ENCODE data around the gene EPB41L1. TPM values are rescaled to one million over a fixed set of nuclear protein-coding genes. Genes with fewer than 3 reads are reported as not detected.

Gene EPB41L1
- total and polyA plus RNA-seq, 5 donors from 2014 or later = 0.54 TPM; not detected in 4

- H3K9me3 Mint-ChIP-seq = peaks cover 0 to 4% (median 0%) of the 10 kb centered on the region in 7 donors
- no peak for DNase-seq
- no peak overlapping the region for H3K27ac Mint-ChIP-seq
- Histone ChIP-seq H3K4me1 (ENCODE audit: control insufficient read depth, insufficient read depth, low read length, poor library complexity, severe bottlenecking) (no peaks in the 10 kb centered on the region), H3K27ac (ENCODE audit: insufficient read depth, low read length, poor library complexity, severe bottlenecking) (no peak overlapping the region), H3K27me3 (ENCODE audit: control insufficient read depth, insufficient read depth, low read length) (no peaks in the 10 kb centered on the region), H3K4me3 (ENCODE audit: low read depth, low read length) (no peak overlapping the region), H3K36me3 (ENCODE audit: control insufficient read depth, insufficient read depth, low read length) (peaks cover 22% of the 10 kb centered on the region), H3K9me3 (ENCODE audit: control insufficient read depth in 2 of 2, low read length in 2 of 2) (no peaks in the 10 kb centered on the region)
- peaks cover 17% of the 10 kb centered on the region for H3K36me3 Mint-ChIP-seq
- H3K27me3 Mint-ChIP-seq = peaks cover 5% of the 10 kb centered on the region
- no peak overlapping the region for H3K4me3 Mint-ChIP-seq
- H3K4me1 Mint-ChIP-seq = no peaks in the 10 kb centered on the region
- no peak for ATAC-seq (ENCODE audit: low read depth in 2 of 2)
Observed at GRCh38 chr20:36260316-36260715, 105.8 kb downstream of the EPB41L1 start.

GRCh38 chr20:36261389-36262105, 107.0 kb downstream of the EPB41L1 start:
- Mint-ChIP-seq H3K4me3 (no peak overlapping the region), H3K4me1 (no peaks in the 10 kb centered on the region), H3K27ac (peak overlapping the region in 1 of 3 donors; percentile 17), H3K27me3 (peaks cover 5% of the 10 kb centered on the region), H3K36me3 (peaks cover 7% of the 10 kb centered on the region), H3K9me3 (peaks cover 0 to 4% (median 0%) of the 10 kb centered on the region in 7 donors)
- H3K4me3 ChIP-seq (ENCODE audit: low read depth, low read length) = no peak overlapping the region
- H3K27me3 ChIP-seq (ENCODE audit: control insufficient read depth, insufficient read depth, low read length) = no peaks in the 10 kb centered on the region
- no peak for ATAC-seq (ENCODE audit: low read depth in 2 of 2)
- H3K4me1 ChIP-seq (ENCODE audit: control insufficient read depth, insufficient read depth, low read length, poor library complexity, severe bottlenecking) = no peaks in the 10 kb centered on the region
- DNase-seq = no peak
- peaks cover 10% of the 10 kb centered on the region for H3K36me3 ChIP-seq (ENCODE audit: control insufficient read depth, insufficient read depth, low read length)
- H3K27ac ChIP-seq (ENCODE audit: insufficient read depth, low read length, poor library complexity, severe bottlenecking) = no peak overlapping the region
- no peaks in the 10 kb centered on the region for H3K9me3 ChIP-seq (ENCODE audit: control insufficient read depth in 2 of 2, low read length in 2 of 2)

- Histone ChIP-seq H3K27me3 (ENCODE audit: control insufficient read depth, insufficient read depth, low read length) (no peaks in the 10 kb centered on the region), H3K4me3 (ENCODE audit: low read depth, low read length) (no peak overlapping the region), H3K4me1 (ENCODE audit: control insufficient read depth, insufficient read depth, low read length, poor library complexity, severe bottlenecking) (no peaks in the 10 kb centered on the region), H3K27ac (ENCODE audit: insufficient read depth, low read length, poor library complexity, severe bottlenecking) (no peak overlapping the region), H3K36me3 (ENCODE audit: control insufficient read depth, insufficient read depth, low read length) (peaks cover 3% of the 10 kb centered on the region), H3K9me3 (ENCODE audit: control insufficient read depth in 2 of 2, low read length in 2 of 2) (no peaks in the 10 kb centered on the region)
- Mint-ChIP-seq H3K9me3 (peaks cover 0 to 4% (median 0%) of the 10 kb centered on the region in 7 donors), H3K27ac (no peak overlapping the region), H3K27me3 (peaks cover 5% of the 10 kb centered on the region), H3K4me1 (no peaks in the 10 kb centered on the region), H3K36me3 (no peaks in the 10 kb centered on the region), H3K4me3 (no peak overlapping the region)
- ATAC-seq (ENCODE audit: low read depth in 2 of 2) (no peak), DNase-seq (no peak)
Observed at GRCh38 chr20:36262440-36262839, 107.9 kb downstream of the EPB41L1 start.

- Mint-ChIP-seq H3K4me3 (no peak overlapping the region), H3K4me1 (no peaks in the 10 kb centered on the region), H3K27ac (no peak overlapping the region), H3K36me3 (no peaks in the 10 kb centered on the region), H3K9me3 (peaks cover 0 to 3% (median 0%) of the 10 kb centered on the region in 7 donors), H3K27me3 (peaks cover 5% of the 10 kb centered on the region)
- H3K9me3 ChIP-seq (ENCODE audit: control insufficient read depth in 2 of 2, low read length in 2 of 2) = no peaks in the 10 kb centered on the region
- H3K27me3 ChIP-seq (ENCODE audit: control insufficient read depth, insufficient read depth, low read length) = no peaks in the 10 kb centered on the region
- no peak overlapping the region for H3K4me3 ChIP-seq (ENCODE audit: low read depth, low read length)
- no peaks in the 10 kb centered on the region for H3K4me1 ChIP-seq (ENCODE audit: control insufficient read depth, insufficient read depth, low read length, poor library complexity, severe bottlenecking)
- ATAC-seq (ENCODE audit: low read depth in 2 of 2) (no peak), DNase-seq (no peak)
- H3K27ac ChIP-seq (ENCODE audit: insufficient read depth, low read length, poor library complexity, severe bottlenecking) = no peak overlapping the region
- H3K36me3 ChIP-seq (ENCODE audit: control insufficient read depth, insufficient read depth, low read length) = no peaks in the 10 kb centered on the region
Observed at GRCh38 chr20:36264426-36265246, 110.1 kb downstream of the EPB41L1 start.

GRCh38 chr20:36266189-36266588, 111.6 kb downstream of the EPB41L1 start:
- peaks cover 0 to 3% (median 0%) of the 10 kb centered on the region in 7 donors for H3K9me3 Mint-ChIP-seq
- no peaks in the 10 kb centered on the region for H3K4me1 Mint-ChIP-seq
- H3K27ac ChIP-seq (ENCODE audit: insufficient read depth, low read length, poor library complexity, severe bottlenecking) = no peak overlapping the region
- DNase-seq (no peak), ATAC-seq (ENCODE audit: low read depth in 2 of 2) (no peak)
- no peak overlapping the region for H3K4me3 ChIP-seq (ENCODE audit: low read depth, low read length)
- H3K27ac Mint-ChIP-seq = no peak overlapping the region
- no peaks in the 10 kb centered on the region for H3K27me3 Mint-ChIP-seq
- no peaks in the 10 kb centered on the region for H3K4me1 ChIP-seq (ENCODE audit: control insufficient read depth, insufficient read depth, low read length, poor library complexity, severe bottlenecking)
- H3K4me3 Mint-ChIP-seq = no peak overlapping the region
- no peaks in the 10 kb centered on the region for H3K36me3 ChIP-seq (ENCODE audit: control insufficient read depth, insufficient read depth, low read length)
- H3K9me3 ChIP-seq (ENCODE audit: control insufficient read depth in 2 of 2, low read length in 2 of 2) = no peaks in the 10 kb centered on the region
- H3K36me3 Mint-ChIP-seq = no peaks in the 10 kb centered on the region
- H3K27me3 ChIP-seq (ENCODE audit: control insufficient read depth, insufficient read depth, low read length) = no peaks in the 10 kb centered on the region

GRCh38 chr20:36267605-36268381, 113.3 kb downstream of the EPB41L1 start:
- H3K36me3 Mint-ChIP-seq = no peaks in the 10 kb centered on the region

GRCh38 chr20:36268440-36269342, 114.2 kb downstream of the EPB41L1 start:
- Histone ChIP-seq H3K9me3 (ENCODE audit: control insufficient read depth in 2 of 2, low read length in 2 of 2) (no peaks in the 10 kb centered on the region), H3K4me3 (ENCODE audit: low read depth, low read length) (no peak overlapping the region), H3K27me3 (ENCODE audit: control insufficient read depth, insufficient read depth, low read length) (no peaks in the 10 kb centered on the region), H3K27ac (ENCODE audit: insufficient read depth, low read length, poor library complexity, severe bottlenecking) (no peak overlapping the region), H3K36me3 (ENCODE audit: control insufficient read depth, insufficient read depth, low read length) (no peaks in the 10 kb centered on the region), H3K4me1 (ENCODE audit: control insufficient read depth, insufficient read depth, low read length, poor library complexity, severe bottlenecking) (no peaks in the 10 kb centered on the region)
- peaks cover 0 to 3% (median 0%) of the 10 kb centered on the region in 7 donors for H3K9me3 Mint-ChIP-seq
- H3K36me3 Mint-ChIP-seq = no peaks in the 10 kb centered on the region
- H3K27ac Mint-ChIP-seq = no peak overlapping the region
- H3K27me3 Mint-ChIP-seq = peaks cover 8% of the 10 kb centered on the region
- ATAC-seq (ENCODE audit: low read depth in 2 of 2) = no peak
- DNase-seq = no peak
- no peaks in the 10 kb centered on the region for H3K4me1 Mint-ChIP-seq
- no peak overlapping the region for H3K4me3 Mint-ChIP-seq

More at GRCh38 chr20:36267605-36268381, 113.3 kb downstream of the EPB41L1 start:
- Histone ChIP-seq H3K4me1 (ENCODE audit: control insufficient read depth, insufficient read depth, low read length, poor library complexity, severe bottlenecking) (no peaks in the 10 kb centered on the region), H3K27me3 (ENCODE audit: control insufficient read depth, insufficient read depth, low read length) (no peaks in the 10 kb centered on the region), H3K36me3 (ENCODE audit: control insufficient read depth, insufficient read depth, low read length) (no peaks in the 10 kb centered on the region), H3K4me3 (ENCODE audit: low read depth, low read length) (no peak overlapping the region), H3K27ac (ENCODE audit: insufficient read depth, low read length, poor library complexity, severe bottlenecking) (no peak overlapping the region), H3K9me3 (ENCODE audit: control insufficient read depth in 2 of 2, low read length in 2 of 2) (no peaks in the 10 kb centered on the region)
- peaks cover 0 to 3% (median 0%) of the 10 kb centered on the region in 7 donors for H3K9me3 Mint-ChIP-seq
- no peak overlapping the region for H3K27ac Mint-ChIP-seq
- no peak overlapping the region for H3K4me3 Mint-ChIP-seq
- no peaks in the 10 kb centered on the region for H3K4me1 Mint-ChIP-seq
- no peak for ATAC-seq (ENCODE audit: low read depth in 2 of 2)
- no peak for DNase-seq
- peaks cover 6% of the 10 kb centered on the region for H3K27me3 Mint-ChIP-seq

Data from CD4-positive, CD25-positive, alpha-beta regulatory T cell (primary cell).